Limb (tissue), 2 donors: ENCODE data around the gene LMOD2.

Experiments used
- DNase-seq, 2 donors: peaks; one replicate each; pipeline ENCODE4 v3.0.0-alpha.2; 2016; ENCODE audit errors: extremely low spot score in 2 of 2

The LMOD2 gene

DNA sequence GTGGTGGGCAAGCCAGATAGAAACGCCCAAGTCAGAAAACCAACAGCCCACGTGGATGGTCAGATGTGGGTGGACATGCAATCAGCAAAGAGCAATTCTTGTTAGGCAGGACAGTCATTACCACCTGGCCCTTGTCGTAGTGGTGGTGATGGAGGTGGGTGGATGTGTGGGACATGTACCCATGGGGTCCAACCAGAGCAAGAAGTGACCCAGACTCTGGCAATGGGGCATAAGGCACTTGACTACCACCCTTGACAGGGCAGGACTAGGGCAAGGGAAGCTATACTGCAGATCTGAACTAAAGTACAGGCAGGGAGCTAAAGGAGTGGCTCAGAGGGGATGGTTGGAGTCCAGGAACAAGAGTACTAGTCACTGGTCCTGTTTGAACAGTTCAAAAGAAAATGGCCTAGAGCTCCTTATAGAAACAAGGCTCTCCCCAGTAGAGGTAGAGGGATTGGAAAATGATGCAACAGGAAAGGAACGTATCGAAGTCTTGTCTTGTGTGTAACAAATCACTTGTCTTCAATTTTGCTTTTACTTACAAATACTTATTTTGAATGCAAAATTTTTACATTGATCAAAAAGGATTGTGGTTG lies 17.6 kb downstream of the LMOD2 start:
- no peak for DNase-seq

DNA sequence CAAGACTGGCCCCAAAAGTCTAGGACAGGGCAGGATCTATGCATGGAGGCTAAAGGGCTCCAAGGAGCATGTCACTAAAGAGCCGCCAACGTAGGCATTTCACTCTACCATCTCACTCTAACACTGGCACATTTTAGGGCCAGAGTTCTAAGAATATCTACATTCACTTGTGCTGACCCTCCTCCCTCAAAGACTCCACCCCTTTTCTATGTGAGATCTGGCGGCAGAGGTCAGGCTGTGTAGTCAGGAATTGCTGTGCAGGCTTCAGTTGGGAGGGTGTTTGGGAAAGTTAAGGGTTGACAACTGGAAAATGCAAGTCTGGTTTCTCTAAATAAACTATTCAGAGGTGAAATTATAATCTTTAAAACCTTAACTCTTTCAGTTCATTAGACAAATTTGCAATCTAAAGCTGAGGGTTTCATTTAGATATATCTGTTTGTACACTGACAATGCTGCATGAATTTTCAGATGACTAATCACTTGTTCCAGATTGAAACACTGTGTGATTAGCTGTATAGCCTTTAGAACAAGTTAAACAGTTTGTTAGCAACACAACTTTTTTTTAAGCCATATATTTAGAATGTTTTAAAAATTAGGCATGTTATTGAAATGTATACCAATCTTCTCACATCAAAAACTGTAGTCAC lies 18.2 kb downstream of the LMOD2 start:
- no peak for DNase-seq

DNA sequence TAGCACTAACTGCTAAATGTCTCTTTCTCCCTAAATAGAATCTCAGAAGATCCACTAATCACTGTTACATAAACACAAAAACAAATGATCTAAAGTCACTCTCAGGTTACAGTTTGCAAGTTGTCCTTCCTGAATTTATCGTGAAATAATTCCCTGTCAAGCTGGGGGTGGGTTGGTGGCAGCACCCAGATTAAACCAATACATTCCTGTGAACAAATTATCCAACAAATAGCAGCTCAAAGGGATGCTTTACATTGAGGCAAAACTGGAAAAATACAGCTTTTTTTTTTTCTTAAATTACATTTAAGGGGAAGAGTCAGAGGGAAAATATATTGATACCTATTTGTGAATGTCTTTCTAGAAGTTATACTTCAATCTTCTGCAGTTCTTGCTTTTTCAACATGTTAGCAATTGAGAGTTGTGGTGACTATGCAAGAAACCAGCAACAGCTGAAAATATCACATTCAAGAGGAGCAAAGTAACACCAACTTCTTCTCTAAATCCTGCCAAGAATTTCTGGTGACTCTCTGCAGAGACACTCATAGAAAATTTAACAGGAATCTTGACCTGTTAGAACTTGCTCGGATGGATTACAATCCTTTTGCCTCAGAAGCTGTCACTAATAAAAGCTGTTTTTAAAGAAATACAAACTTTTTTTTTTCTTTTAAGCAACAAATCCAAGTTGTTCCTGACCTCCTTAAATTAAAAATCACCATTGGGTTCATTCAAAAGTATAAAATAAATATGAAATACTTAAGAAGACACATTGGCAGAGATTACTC lies 18.9 kb downstream of the LMOD2 start:
- DNase-seq = peak in 1 of 2 donors; percentile 29

DNA sequence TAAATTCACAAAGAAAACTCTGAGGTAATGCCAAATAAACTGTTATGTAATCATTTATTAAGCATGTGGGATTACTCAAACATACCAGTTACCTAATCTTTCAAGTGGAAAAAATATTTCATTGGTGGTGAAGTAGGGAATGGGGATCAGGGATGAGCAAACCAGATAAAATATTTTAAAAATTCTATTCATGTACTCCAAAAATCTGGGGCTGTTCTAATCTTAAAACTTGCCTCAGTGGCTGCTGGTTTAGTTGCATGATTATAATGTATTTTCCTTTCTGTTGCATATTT lies 19.5 kb downstream of the LMOD2 start:
- no peak for DNase-seq

DNA sequence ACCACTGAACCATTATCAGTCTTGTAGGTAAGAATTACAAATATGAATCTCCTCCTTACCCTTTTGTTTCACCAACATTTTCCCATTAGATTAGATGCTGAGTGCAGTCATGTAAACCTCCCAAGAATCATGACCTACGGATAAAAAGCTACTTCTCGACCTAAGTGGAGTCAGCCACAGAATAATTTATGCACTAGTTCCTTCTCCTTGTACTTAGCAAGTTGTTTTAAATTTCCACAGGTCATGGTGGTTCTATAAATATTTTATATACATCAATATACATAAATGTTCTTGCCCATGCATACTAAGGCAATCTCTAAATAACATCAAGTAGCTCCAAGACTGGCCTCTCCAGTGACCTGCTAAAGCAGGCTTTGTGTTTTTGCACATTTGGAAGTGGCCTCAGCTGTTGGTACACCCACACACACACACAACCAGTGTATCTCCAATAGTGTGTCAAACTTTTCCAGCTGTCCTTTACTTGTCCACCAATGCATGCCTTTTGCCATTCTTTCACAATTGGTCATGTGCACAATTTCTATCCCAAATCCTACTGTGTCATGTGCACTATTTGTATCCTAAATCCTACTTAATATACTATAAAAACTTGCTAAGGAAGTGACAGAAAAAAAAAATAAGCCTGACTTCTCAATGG lies 21.5 kb downstream of the LMOD2 start:
- no peak for DNase-seq

DNA sequence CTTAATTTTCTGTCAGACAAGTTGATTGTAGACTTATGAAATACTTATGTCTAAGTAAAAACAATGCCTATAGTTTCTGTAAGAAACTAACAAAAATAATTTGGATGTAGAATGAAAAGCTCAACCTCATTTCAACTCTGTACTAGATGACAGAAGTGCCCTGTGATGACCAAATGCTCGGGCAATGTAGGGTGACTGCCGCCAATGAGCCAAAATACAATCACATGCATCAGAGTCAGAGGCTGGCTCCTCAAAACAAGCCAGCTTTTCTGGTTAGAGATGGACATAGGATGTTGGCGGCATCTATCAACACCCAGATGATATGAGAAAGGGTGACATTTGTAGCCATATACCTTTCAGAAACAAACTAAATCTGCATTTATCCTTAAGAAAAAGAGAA lies 23.9 kb downstream of the LMOD2 start:
- no peak for DNase-seq

DNA sequence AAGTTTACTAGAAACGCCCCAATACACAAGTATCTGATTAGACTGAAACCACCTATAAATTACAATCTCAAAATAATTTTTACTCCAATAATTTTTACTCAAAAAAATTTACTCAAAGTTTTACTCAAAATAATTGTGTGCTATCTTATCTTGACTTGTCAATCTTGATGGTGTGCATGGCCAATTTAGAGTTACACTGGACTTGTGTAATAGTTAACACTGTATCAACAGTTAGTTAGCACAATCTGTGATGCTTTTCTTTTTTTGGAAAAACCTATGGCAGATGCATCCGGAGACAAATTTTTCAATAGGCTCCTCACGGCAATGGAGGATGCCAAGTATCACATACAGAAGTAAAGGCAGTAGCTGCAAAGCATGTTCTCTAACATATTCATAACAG lies 24.9 kb downstream of the LMOD2 start:
- DNase-seq = no peak

DNA sequence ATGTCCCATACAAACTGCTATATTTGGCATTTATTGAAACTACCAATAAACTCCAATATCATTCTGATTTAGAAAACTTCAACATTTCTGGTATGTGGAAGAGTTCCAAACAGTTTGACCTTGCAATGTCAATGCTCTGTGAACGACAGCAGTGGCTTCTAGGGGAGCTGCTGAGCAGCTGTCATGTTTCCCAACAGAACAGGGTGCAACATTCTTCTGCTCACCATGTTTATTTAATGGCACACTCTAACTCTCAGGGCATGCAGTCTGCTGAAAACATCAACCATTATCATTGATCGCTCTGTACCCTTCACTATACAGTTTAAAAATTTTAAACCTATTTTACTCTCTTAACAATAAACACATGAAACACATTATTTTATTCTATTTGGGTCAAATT lies 25.9 kb downstream of the LMOD2 start:
- DNase-seq = no peak

DNA sequence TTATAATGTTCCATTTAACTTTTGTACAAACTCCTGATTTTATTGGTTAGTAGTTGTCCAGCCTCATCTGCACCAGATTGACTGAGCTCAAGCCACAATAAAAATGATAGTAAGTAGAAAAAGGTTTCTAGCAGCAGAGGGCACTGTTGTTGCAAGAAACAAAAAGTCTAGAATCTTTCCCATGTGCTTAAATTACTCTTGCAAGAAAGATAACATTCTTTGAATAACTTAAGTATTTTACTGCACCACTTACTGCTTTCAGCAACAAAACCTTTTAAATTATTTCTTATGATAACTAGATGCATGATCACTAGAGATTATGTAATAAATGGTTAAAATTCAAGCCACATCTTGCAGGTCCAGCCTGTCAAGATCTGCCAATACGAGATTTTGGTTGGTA lies 27.0 kb downstream of the LMOD2 start:
- peak in 1 of 2 donors; percentile 52 for DNase-seq

DNA sequence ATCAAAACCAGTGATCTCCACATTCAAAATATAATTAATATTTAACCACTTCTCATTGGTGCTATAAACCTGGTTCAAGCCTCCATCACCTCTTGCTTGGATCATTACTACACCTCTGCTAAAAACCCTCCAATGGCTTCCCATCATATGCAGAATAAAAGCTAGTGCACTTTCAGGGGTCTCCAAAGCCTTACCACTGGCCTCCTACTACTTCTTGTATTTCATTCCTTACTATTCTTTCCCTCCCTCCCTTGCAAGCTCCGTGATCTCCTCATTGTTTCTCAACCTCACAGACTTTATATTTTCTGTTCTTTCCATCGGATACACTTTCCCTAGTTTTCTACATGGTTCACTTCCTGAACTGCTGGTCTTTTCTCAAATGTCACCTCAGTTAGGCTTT lies 31.5 kb downstream of the LMOD2 start:
- no peak for DNase-seq

DNA sequence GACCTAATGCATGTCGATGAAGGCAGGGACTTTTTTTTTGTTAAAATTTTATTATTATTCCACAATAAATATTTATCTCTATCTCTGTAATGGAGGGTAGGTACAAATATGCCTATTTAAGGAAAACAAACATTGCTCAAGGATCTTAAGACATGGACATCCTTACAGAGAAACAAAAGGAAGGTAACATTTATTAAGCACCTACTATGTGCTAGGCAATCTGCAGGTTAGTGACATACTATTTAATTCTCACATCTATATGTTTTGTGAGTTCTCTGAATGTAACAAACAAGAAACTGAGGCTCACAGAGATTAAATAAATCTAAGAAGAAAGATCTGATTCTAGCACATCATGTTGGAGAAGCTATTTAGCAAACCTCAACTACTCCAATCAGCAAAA lies 32.1 kb downstream of the LMOD2 start:
- no peak for DNase-seq

DNA sequence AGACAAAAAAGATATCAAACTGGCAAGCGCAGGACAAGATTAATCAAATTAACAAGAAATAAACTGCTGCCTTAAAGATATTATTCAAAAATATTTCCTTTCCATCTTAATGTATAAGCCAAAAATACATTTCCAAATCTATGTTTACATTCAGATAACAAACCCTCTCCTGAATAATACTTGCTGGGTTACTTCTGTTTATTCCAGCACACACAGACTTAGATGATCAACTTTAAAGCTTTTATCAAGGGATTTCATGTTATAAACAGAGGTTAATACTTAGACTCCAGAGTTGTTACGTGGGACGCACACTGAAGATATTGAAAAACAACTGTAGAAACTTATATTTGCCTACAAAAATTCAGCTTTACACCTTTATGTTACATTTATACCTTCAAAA lies 33.6 kb downstream of the LMOD2 start:
- no peak for DNase-seq

DNA sequence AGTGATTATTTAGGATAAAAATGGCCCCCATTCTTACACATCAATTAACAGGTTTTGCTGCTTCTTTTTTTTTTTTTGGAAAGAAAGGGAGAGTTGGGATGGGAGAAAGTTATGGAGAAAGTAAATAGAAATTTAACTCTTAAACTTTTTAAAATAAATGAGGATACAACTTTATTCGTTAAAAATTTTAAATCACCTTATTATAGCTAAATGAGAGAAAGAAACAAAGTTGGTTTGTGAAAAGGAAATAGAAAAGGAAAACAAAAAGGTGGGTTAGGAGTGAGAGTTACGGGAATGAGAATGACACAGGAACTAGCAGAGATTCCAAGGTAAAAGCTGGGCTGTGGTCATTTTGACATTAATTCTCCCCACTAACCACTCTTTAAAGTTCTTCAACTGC lies 34.9 kb downstream of the LMOD2 start:
- DNase-seq = no peak

DNA sequence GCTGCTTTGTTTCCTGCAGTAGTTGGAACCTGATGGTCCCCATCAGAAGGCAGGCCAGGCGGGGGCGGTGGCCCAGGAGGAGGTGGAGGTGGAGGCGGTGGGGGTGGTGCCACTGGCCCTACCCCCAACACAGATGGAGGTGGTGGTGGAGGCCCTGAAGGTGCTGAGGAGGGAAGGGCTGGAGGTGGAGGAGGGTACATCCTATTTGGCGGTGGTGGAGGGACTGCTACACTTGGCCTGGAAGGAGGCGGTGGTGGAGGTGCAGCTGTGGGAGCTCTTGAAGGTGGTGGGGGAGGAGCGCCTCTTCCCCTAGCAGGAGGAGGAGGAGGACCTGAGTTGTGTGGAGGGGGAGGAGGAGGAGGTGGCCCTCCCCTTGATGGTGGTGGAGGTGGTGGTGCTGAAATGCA lies 36.8 kb downstream of the LMOD2 start:
- no peak for DNase-seq

DNA sequence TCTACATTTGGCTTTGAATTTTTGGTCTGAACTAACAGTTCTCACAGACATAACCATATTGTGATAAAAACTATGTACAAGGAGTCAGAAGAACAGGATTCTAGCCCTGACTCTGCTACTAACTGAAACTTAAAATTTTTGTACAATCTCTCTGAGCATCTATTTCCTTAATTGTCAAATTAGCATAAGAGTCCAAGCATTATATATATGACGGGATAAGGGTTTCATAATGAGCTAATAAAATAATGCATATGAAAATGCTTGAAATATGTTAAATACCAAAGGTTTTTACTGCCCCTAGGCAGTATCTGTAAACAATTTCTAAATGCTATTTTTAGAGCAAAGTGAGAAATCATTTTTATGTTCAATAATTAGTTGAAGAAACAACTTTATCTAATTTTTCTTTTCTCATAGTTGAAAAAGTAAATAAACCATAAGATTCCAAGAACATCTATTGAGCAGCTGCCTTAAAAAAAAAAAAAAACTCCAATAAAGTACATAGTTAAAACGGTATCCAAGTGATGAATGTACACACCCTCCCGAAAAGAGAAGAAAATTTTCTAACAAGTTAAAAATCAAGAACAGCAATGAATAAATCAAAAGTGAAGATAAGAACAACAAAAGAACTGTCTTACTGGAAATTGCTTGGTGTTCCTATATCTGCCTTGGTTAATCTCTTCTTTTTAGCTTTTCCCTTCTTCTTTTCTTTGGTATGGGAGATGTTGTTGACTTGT lies 40.4 kb downstream of the LMOD2 start:
- no peak for DNase-seq

DNA sequence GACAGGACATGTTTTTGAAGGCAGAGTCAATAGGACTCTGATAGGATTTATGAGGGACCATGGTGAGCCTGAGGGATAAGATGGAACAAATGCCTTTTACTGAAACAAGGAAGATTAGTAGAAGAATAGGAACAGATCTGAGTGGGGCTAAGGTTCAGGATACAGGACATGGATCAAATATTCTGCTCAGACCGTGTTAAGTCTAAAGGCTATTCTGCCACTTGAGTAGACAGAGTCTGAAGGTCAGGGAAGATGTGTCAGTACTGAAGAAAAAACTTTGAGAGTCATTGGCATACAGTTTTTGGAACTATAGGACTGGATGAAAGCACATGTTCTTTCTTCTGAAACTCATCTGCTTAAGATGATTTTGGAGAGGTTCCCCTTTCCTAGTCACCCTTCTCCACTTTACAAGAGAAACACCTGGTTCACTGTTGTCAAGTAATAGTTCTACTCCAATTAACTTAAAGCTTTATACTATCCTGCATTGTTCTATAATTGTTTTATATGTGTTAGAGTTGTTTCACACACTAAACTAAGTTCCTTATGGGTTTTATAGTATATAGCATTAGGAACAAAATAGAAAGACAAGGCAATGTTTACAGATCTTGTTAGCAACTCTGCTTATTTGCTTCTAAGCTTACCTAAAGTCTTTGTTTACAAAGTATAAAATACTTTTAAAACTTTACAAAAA lies 49.7 kb downstream of the LMOD2 start:
- DNase-seq = no peak

DNA sequence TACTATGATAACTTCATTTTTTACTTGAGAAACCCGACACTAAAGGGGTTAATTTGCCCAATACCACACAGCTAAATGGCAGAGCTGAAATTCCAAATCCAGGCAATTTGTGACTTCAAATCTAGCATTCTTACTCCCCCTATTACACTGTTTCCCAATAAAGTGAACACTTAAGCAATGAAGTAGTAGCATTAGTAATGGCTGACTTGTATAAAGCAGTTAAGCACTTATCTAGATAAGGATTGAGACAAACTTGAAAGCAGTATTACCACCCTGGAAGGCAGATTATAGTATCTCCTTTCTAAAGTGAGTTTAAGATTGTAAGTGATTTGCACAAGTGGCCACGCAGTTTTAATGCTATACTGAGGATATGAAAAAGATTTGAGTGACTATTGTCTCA lies 53.9 kb downstream of the LMOD2 start:
- no peak for DNase-seq

DNA sequence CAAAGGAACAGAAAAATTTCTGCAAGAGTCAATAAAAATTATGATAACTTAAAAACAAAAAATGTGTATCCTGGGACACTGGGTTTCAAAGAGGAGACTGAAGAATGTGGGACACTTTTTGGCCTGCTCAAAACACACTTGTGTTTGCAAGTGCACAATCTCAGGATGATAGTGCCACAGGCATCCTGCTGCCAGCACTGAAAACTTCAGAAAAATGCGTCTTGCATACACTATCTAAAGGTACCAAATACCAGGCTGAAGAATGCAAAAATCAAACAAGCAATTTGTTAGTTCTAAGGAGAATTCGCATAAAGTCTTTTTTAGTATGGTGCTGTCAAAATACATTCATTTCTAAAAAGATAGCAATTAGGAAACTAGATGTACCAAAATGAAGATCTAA lies 55.0 kb downstream of the LMOD2 start:
- no peak for DNase-seq

DNA sequence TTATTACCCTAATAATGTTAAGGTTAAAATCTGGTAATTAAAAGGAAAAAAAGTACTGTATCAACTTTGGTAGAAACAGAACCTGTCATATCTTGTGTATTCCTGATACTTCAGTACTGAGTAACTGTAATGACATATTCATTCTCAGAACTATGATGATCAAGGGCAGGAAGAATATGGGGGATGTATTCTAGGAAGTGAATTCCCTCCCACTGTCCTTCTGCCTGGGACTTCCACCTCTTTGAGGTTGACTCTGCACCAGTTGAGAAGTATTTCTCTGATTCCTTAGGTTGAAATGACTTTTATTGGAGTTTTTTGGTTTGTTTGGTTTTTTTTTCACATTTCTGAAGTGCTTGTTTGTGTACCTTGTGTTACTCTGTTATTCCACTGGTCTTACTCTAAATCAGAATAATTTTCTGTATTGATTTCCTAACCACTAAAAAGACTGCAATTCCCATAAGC lies 56.2 kb downstream of the LMOD2 start:
- no peak for DNase-seq

DNA sequence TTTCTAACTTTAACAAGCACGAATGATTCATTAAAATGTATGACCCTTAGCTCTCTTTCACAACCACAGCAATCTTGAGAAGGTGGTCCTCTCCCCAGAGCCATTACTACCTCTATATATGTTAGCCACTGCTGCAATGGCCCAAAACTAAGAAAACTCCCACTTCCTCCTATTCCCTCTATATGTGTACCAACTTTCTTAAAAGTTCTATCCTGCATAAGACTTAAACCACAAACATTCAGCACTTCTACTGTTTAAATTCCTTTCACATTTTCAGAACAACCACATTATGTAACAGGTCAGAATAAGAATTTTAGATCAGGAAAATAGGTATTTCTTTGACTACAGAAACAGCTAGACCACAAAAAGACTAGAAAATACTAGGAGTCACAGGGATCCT lies 57.0 kb downstream of the LMOD2 start:
- no peak for DNase-seq
